Measurements from ENCODE around the gene SMOC1. TPM values are rescaled to one million over a fixed set of nuclear protein-coding genes. Genes with fewer than 3 reads are reported as not detected.

Gene SMOC1
- total and polyA plus RNA-seq, 9 of the 15 experiments (the other 6 are each of a cell fraction or from before 2014, with no cell fraction given): 0.04 TPM; not detected in 8

DNA sequence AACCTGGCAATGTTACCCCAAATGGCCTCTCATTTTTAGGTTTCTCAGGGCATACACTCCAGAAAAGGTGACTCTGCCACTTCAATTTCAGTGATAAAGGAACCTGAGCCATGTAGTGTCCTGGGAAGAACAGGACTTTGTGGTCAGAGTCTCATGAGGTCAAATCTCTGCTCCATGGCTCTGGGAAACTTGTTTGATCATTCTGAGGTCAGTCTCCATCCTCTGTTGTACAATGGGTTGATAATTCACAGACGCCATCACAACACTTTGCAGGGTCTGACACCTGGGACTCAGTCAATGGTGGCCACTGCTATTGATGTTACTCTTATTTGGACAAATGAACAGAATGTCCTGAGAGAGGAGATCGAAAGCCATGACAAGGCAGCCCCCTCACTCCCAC is 31.1 kb upstream of the SMOC1 start:
- Histone ChIP-seq H3K4me3 (no peak overlapping the region), H3K4me2 (ENCODE audit: insufficient read depth, low read length) (no peak overlapping the region), H2AFZ (ENCODE audit: low read depth, low read length) (no peak overlapping the region), H3K9me1 (ENCODE audit: control insufficient read depth, insufficient read depth, low read length) (no peaks in the 10 kb centered on the region), H3K9ac (ENCODE audit: insufficient read depth in 1 of 2, low read depth in 2 of 2, low read length in 2 of 2) (no peak overlapping the region), H3K4me1 (replicated peaks in 1 of 2; ENCODE audit: control insufficient read depth in 2 of 2, insufficient read depth in 2 of 2, low read length in 2 of 2) (no peaks in the 10 kb centered on the region), H4K20me1 (replicated peaks; ENCODE audit: control insufficient read depth, insufficient read depth, low read length) (no peaks in the 10 kb centered on the region), H3K27me3 (ENCODE audit: control insufficient read depth in 2 of 2, insufficient read depth in 2 of 2, low read length in 2 of 2) (peaks cover 2 to 3% of the 10 kb centered on the region in 2 experiments; a peak in 2 of 5 replicates), H3K36me3 (ENCODE audit: control insufficient read depth, insufficient read depth, low read length) (no peaks in the 10 kb centered on the region), H3K27ac (ENCODE audit: extremely low read depth, low read depth, low read length) (no peak overlapping the region), H3K9me3 (replicated peaks; ENCODE audit: control insufficient read depth, insufficient read depth, low read depth, low read length) (no peaks in the 10 kb centered on the region), H3K79me2 (ENCODE audit: control insufficient read depth, insufficient read depth, low read length) (no peaks in the 10 kb centered on the region)
- FAIRE-seq (no peak), DNase-seq (ENCODE audit: extremely low read depth in 1 of 4, low spot score in 3 of 4) (no peak), ATAC-seq (no peak)
- BruUV-seq (replicated peaks): no TSS peak
- TF ChIP-seq TCFL5 (CRISPR knock-in tag; conservative IDR thresholded peaks at IDR 0.05) (no peak), EP400 (IDR thresholded peaks at IDR 0.05) (no peak), ZC3H8 (IDR thresholded peaks at IDR 0.05) (no peak), LARP7 (IDR thresholded peaks at IDR 0.05) (no peak), ZSCAN29 (IDR thresholded peaks at IDR 0.05) (no peak), ZNF592 (IDR thresholded peaks at IDR 0.05) (no peak), DMBX1 (CRISPR knock-in tag; IDR thresholded peaks at IDR 0.05; ENCODE audit: borderline replicate concordance) (no peak), TRIM28 (IDR thresholded peaks at IDR 0.05) (no peak), NR4A1 (CRISPR knock-in tag; IDR thresholded peaks at IDR 0.05) (no peak), NR4A1 (tag; IDR thresholded peaks at IDR 0.05) (no peak), HMG20A (CRISPR knock-in tag; conservative IDR thresholded peaks at IDR 0.05) (no peak), RBM22 (IDR thresholded peaks at IDR 0.05; ENCODE audit: low read depth, low read length, poor library complexity, severe bottlenecking) (no peak), MYC (IDR thresholded peaks at IDR 0.05; ENCODE audit: low read depth, low read length) (no peak), MYC (CRISPR knock-in tag; IDR thresholded peaks at IDR 0.05; ENCODE audit: borderline replicate concordance, low read depth) (no peak), SMC3 (conservative IDR thresholded peaks at IDR 0.05; ENCODE audit: insufficient read depth, low read depth, low read length) (no peak), RBM17 (IDR thresholded peaks at IDR 0.05; ENCODE audit: borderline replicate concordance, low read depth, low read length) (no peak), RBM34 (IDR thresholded peaks at IDR 0.05; ENCODE audit: borderline replicate concordance, insufficient read depth, low read length) (no peak), ZNF444 (CRISPR knock-in tag; IDR thresholded peaks at IDR 0.05) (no peak), KAT7 (CRISPR knock-in tag; IDR thresholded peaks at IDR 0.05; ENCODE audit: borderline replicate concordance) (no peak), FOXP1 (CRISPR knock-in tag; IDR thresholded peaks at IDR 0.05) (no peak)
- WGBS (ENCODE audit: insufficient coverage, low coverage, missing lambda C conversion rate): 7% methylated on average over 2 of the region's 2 CpGs
- intact Hi-C loops (cut with micrococcal nuclease) (no loop called here), in situ Hi-C loops (cut with MboI) (no loop called here)
- POLR2A ChIA-PET: no interaction called here
- CTCF ChIA-PET (ENCODE audit: low intra/inter-chr PET ratio): no interaction called here
